Erythroblast (primary cell): Measurements from ENCODE around the gene ERLIN1.

Experiments used
- GATA1 ChIP-seq: IDR thresholded peaks from 2 replicates; pipeline ENCODE4 v1.6.1; 2011; ENCODE audit warnings: low read depth, mild to moderate bottlenecking, control low read depth, low read length, moderate library complexity
- POLR2A ChIP-seq: IDR thresholded peaks from 2 replicates; pipeline ENCODE4 v1.6.1; 2011; ENCODE audit warnings: mild to moderate bottlenecking, low read length

DNA sequence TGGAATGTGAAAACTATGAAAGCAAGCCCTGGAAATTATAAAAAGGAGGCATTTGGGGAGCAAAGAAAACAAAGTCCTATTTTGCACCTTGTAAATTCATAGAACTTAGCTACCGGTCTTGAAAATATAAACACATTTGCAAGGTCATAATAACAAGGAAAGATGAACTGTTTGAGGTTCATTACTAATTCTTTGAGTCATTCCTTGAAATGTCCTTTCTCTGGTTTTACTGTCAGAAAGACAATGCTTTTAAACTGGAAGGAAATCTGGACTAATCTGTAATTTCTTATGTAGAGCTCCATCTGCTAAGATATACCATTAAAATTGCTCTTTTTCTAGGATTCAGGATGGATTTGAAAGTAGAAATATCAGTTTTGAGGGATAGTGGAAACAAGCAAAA, 1.4 kb downstream of the ERLIN1 start:
- no peak for TF ChIP-seq POLR2A
- no peak for TF ChIP-seq GATA1
